ENCODE measurements around the gene RBM15.

The RBM15 gene

DNA sequence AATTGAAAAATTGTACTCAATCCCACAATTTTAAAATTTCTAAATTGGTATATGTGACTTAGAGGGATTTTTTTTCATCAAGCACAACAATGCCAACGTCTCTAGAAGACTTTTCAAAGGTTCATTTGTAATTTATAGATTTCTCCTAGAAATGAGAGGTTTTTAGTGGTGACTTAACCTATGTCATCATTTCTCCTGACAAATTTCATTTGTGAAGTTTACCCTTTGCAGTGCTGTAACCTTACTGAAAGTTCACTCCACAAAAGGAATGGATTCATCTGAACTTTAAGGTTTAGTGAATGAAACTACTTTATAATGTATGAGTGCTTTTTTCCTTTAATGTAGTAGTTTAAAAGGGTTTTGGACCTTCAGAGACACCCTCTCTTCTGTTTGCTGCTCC is 16.1 kb downstream of the RBM15 start:
- DNase-seq, result no peak

DNA sequence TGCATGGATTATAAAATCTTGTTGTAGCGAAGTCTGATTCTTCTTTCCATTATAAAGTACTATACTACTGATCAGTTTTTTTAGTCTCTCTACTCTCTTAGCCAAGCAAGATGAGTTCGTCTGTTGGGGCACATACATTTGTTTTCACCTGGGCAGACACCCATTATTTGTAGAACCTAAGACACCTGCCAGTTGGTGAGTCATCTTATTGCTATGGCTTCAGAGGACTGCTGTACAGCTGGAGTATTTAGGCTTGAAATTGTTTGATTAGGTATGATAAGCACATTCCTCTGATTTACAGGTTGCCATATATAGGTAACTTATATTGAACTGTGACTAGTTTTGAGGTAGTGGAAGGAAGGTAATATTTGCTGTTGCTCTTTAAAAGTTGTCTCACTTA is 17.2 kb downstream of the RBM15 start:
- no peak for DNase-seq

DNA sequence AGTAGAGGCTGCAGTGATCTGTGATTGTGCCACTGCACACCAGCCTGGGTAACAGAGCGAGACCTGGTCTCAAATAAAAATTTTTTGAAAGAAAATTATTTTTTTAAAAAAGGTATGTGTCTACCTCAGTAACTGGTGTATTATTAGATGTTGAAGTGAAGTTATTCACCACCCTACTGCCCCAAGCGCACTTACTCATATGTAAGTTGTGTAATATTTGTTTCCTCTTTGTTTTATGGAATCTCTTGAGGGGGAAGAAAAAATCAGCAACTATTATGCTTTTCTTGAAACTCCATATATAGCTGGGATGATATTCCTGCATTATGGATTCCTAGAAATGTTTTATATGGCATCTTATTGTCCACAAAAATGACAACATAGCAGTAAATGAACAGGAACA is 21.3 kb downstream of the RBM15 start:
- DNase-seq, result no peak

DNA sequence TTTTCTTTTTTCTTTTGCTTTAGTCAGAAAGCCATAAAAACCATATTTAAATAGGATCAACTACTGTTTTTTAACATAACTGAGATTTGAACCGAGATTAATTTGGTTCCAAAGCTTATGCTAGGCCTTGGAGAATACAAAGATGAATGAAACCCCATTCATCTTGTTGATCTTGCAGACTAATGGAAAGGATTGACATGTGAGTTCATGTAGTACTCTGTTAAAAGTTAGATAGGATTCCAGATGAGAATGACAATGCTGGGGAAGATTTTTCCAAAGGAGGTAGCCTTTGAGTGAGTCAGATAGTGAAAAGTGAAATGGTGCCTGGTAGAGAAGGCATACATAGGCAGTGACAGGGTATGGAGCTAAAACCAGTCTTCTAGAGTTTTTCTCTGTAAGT is 22.7 kb downstream of the RBM15 start:
- no peak for DNase-seq

DNA sequence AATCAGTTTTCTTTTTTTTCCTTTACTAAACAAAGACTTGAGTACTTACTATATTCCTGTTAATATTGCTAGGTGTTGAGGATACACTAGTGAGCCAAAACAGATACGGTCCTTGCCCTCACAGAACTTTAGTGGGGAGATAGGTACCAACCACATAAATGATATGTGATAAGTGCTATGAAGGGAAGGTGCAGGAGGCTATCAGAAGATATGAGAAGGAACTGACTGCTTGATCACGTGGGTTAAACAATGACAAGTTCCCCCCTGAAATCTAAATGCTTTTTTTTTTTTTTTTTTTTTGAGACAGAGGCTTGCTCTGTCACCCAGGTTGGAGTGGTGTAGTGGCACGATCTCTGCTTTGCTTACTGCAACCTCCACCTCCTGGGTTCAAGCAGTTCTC is 25.0 kb downstream of the RBM15 start:
- DNase-seq, result no peak

DNA sequence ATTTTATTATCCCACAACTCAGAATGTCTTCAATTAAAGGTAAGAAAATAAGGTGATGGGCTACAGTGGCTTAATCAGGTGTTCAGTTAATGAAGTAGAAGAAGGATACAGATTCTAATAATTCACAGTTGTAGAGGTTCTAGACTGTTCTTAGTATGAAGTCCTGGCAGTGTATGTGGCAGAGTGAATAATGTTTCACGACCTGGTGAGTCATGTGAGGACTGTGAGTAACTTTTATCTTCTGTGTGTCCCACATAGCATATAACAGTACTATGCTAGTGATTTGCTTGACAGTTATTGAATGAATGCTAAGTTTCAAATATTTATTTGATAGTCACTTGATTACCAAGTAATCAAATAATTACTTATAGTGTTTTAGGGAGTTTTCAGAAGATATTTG is 31.6 kb downstream of the RBM15 start:
- no peak for DNase-seq

DNA sequence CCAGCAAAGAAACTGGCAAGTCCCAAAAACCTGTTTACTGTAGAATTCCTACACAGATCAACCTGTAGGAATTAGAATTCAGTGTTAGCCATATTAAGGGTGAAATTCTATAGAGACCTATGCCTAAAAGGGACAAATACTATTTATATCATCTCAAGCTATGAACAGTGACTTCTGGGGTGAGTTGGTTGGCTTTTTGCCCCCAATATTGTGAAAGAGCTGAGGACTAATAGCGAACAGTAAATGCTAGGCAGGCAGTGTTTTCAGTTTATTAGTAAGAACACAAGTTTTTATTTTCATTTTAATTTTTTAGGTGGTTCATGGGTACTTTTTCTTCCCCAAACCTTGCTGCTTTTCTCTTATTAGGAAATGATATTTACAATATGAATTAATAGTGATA is 36.3 kb downstream of the RBM15 start:
- DNase-seq, result no peak

DNA sequence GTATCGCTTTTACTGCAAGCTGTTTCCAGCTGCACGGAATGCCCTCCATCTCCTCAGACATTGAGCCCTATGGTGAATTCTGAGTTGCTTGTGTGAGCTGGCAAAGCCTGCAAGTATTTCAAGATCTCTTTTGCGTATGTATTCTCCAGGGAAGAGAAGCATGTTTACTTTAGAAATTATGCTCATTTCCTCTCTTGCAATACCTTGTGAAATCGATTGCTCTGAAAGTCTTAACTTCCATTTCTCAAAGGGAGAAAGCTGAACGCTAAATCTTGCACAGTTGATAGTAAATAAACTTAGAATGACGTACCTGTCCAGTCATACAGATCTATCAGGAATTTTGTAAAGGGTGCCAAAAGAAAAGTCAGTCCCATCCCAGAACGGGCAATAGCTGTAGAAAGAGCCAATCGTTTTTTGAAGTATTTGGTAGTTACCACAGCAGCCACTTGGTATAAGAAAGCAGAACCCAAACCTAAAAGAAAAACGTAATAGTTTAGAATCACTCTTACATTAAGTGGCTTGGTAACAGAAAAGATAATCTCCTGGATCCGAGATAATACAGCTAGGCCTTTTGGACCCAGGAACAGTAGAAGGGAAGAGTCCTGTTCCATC is 41.6 kb downstream of the RBM15 start:
- DNase-seq, result no peak

DNA sequence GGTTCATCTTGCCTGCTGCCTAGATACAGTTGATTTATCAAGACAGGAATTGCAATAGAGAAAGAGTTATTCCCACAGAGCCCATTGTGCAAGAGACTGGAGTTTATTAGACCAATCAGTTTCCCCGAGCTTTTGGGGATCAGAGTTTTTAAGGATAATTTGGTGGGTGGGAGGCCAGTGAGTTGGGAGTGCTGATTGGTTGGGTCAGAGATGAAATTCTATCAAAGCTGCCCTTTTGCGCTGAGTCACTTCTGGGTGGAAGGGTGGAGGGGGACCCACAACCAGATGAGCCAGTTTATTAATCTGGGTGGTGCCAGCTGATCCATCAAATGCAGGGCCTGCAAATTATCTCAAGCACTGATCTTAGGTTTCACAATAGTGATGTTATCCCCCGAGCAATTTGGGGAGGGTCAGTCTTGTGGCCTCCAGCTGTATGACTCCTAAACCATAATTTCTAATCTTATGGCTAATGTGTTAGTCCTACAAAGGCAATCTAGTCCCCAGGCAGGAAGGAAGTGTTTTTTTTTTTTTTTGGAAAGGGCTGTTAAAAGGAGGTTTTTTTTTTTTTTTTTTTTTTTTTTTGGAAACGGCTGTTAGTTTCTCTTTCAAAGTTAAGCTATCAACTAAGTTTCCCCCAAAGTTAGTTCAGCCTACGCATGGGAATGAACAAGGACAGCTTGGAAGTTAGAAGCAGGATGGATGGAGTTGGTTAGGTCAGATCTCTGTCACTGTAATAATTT is 44.2 kb downstream of the RBM15 start:
- no peak for DNase-seq

DNA sequence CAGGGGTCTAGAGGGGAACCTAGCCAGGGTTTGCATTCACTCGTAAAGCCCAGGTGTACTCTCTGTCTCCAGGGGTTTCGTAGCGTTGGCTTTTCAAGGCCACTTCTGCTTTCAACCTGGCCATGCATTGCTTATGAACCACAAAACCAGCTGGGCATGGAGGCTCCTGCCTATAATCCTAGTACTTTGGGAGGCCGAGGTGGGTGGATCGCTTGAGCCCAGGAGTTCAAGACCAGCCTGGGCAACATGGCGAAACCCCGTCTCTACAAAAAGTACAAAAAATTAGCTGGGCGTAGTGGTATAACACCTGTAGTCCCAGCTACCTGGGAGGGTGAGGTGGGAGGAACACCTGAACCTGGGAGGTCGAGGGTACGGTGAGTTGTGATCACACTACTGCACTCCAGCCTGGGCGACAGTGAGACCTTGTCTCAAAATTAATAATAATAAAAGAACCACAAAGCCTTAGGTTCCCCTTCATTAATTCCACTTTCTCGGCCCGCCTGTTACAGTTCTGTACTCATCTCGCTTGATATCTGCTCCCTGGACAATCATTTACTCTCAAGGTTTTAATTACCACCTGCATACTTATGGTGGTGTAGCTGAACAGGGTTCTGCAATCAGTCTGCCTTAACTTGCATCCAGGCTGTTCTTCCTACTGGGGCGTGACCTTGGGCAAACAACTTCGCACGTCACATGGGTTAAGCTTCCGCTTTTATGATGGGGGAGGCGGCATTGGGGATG is 45.6 kb downstream of the RBM15 start:
- no peak for DNase-seq

DNA sequence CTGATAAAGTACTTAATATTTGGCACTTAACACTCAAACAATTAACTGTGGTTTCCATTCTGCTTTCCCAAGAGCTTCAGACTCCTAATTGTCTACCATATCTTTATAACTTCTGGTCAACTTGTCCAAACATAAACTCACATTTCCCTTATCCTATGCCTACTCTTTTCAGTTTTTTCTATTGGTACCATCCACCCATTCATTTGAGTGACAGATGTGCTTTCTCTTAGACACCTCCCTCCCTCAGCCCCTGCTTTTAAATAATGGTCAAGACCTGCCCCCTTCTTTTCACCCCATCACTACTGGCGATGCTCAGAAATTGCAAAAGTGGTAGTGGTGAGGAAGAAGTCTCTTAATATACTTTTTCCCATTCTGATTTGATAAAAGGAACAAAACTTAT is 46.2 kb downstream of the RBM15 start:
- DNase-seq, result no peak

DNA sequence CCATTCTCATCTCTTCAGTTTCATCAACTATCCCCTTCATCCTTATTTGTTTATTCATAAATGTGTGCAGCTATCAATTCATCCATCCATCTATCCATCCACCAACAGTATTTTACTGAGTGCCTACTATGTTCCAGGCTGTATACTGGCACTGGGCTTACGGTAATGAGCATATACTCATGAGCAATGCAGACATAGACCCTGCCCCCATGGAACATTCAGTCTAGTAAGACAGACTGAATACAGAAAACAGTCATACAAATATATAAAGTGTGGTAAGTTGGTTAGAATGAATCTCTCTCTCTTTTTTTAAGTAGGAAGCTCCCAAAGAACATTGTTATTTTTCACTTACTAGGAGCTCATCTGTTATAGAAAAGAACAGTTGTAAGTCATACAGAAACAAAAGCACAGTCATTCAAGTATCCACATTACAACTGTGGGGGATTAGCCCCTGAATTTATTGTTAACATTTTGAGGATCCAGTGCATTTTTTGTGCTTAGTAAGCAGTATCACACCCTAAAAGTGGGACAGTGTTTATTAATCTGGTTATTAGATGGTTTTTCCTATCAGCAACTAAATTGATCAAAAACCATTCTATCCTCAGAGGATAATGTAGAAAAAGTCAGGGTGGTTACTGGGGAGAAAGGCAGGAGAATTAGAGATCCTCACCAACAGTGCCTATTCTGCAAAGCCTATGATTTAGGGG is 48.0 kb downstream of the RBM15 start:
- no peak for DNase-seq

DNA sequence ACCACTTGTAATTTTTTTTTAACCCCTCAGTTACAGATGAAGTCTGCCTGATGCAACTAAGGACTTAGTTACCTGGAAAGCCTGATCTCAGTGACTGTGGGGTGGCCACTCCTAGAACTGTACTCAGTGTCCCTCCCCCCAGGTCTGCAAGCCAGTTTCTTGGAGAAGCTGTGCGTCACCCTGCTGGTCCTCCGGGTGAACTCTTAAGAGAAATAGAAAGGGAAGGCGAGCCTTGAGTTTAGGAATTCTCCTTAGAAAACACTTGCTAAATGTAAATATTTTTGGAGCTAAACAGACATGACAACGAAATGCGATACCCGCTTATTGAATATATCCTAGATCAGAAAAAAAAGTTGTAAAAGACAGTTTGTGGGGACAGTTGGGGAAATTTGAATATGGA is 50.9 kb downstream of the RBM15 start:
- DNase-seq, result peak; percentile 80

DNA sequence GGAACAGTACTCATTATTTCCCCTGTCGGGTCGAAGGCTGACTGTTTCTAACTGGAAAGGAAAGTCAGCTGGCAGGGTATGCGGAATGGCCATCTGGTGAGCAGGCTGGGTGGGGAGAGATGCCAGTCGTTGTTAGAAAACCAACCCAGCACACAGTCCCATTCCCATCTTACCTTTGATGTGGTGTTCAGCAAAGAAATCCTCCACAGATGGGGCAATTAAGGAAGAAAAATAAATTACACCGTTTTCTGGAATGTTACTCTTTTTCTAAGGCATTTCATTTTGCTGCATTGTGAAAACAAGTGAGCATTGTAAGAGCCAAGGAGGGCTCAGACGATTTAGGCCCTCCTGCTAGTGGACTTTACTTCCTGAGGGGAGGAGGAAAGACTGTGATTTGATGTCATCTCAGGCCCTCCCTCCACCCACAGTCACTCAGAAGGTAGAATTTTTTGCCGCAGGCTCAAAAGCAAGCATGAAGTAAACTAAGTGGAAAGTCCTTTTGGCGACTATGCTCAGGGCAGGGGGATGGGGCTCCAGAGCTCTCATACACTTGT is 51.6 kb downstream of the RBM15 start, which contains the start of gene SLC16A4:
Gene SLC16A4 (minus strand): TSS at position 335 of the 554 bp plus-strand sequence. CDS start 1,703 bp downstream, outside the sequence.
- DNase-seq, result peak; percentile 93

DNA sequence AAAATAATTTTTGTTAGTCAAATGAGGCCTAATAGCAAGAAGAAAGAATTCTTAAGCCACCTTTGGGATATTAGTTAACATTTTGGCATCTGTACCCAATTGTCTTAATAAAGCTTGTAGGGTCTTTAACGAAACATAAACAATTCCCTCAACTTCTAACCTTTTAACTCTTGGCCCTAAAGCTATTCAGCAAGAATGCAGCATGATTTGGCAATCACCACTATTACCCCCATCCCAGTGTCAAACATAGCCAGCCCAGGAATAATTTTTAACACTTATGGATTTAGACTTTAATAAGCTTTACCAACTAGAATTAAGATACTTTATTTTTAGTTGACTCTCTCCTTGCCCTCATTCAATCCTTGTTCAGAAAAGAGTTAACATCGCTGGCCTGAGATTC is 54.1 kb downstream of the RBM15 start:
- DNase-seq, result no peak

DNA sequence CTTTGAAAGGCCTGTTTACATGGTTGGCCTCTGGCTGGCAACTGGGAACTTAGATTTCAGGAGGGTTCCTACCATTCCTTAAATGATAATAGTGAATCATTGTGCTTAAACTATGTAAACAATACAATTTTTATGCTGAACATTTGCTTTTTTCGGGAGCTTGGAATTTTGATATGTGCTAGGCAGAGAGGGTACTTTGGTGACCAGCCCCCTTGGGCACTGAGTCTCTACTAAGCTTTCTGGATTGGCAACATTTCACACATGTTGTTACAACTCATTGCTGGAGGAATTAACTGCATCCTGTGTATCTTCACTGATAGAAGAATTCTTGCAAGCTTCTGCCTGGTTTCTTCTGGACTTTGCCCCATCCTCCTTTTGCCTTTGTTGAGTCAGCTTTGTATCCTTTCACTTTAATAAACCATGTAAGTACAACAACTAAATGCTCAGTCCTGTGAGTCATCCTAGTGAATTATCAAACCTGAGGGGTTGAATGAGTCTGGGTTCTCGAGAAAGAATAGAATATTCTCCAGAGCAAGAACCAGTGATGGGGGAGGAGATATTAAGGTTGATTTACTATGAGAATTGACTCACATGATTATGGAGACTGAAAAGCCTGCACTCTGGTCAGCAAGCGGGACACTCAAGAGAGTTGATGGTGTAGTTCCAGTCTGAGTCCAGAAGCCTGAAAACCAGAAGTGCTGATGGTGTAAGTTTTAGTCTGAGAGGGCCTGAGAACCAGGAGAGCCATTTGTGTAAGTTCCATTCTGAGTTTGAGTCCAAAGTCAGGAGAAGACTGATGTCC is 54.7 kb downstream of the RBM15 start:
- DNase-seq, result no peak

DNA sequence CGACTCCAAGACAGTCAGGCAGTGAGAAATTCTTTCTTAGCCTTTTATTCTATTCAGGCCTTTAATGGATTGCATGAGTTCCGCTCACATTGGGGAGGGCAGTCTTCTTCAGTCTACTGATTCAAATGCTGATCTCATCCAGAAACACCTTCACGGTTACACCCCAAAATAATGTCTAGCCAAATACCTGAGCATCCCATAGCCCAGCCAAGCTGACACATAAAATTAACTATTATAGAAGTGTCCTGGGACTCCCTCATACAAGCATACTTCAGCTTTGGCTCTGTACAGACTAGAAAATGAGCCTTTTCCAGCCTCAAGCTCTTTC is 55.3 kb downstream of the RBM15 start:
- no peak for DNase-seq
